GM19397 (cell line): ENCODE measurements around the gene GARS1.

Experiments
- ATAC-seq: cut with Tn5 transposase; IDR thresholded peaks from one replicate; pipeline ENCODE4 v1.9.1; 2021; ENCODE audit warnings: mild to moderate bottlenecking, moderate library complexity; ENCODE audit not compliant: unreplicated experiment

The GARS1 gene

GRCh38 chr7:30674420-30674819, 79.7 kb downstream of the GARS1 start:
- ATAC-seq, result no peak

- no peak for ATAC-seq
These were observed 80.2 kb downstream of the GARS1 start for GRCh38 chr7:30674876-30675275.

- ATAC-seq, result no peak
These were observed 84.1 kb downstream of the GARS1 start for GRCh38 chr7:30678805-30679204.

GRCh38 chr7:30679664-30680063, 85.0 kb downstream of the GARS1 start:
- no peak for ATAC-seq

GRCh38 chr7:30681331-30681797, 86.7 kb downstream of the GARS1 start:
- ATAC-seq, result no peak

GRCh38 chr7:30681815-30682211, 87.1 kb downstream of the GARS1 start:
- no peak for ATAC-seq

- ATAC-seq, result no peak
These were observed 87.8 kb downstream of the GARS1 start, which contains the start of gene CRHR2 for GRCh38 chr7:30682212-30683083. TSS of gene CRHR2 (minus strand) at chr7:30682456. CDS start at chr7:30682280, 176 bp downstream.

GRCh38 chr7:30683306-30683705, 88.6 kb downstream of the GARS1 start:
- no peak for ATAC-seq
